Thymus (tissue), 11 donors: ENCODE results near the gene FAM3A. TPM values are rescaled to one million over a fixed set of nuclear protein-coding genes. Genes with fewer than 3 reads are reported as not detected.
"Not testable (repeated sequence)": the region's sequence is repeated elsewhere in the genome, so short reads cannot be mapped to it uniquely, and the experiment has no call there.

Source experiments
- DNase-seq, 9 donors: peaks; one replicate each; pipeline ENCODE4 v3.0.0-alpha.2; 2013; ENCODE audit warnings: low spot score in 9 of 9, low read depth in 6 of 9, missing footprints in 1 of 9
- H3K27ac ChIP-seq, 2 donors: one replicate each; pipeline ENCODE4 v1.5.1; 2013; ENCODE audit warnings: control low read depth in 1 of 2, low read depth in 1 of 2, low read length in 1 of 2, mild to moderate bottlenecking in 1 of 2, moderate library complexity in 1 of 2
- H3K27me3 ChIP-seq, 2 donors: one replicate each; pipeline ENCODE4 v1.5.1; 2013; ENCODE audit warnings: low read length in 1 of 2; ENCODE audit not compliant: control insufficient read depth in 2 of 2, insufficient read depth in 1 of 2
- H3K36me3 ChIP-seq, 2 donors: one replicate each; pipeline ENCODE4 v1.5.1; 2013; ENCODE audit warnings: low read length in 1 of 2, mild to moderate bottlenecking in 1 of 2, moderate library complexity in 1 of 2; ENCODE audit not compliant: control insufficient read depth in 2 of 2, insufficient read depth in 2 of 2
- H3K4me1 ChIP-seq, 2 donors: one replicate each; pipeline ENCODE4 v1.5.1; 2013; ENCODE audit warnings: low read length in 2 of 2; ENCODE audit not compliant: control insufficient read depth in 2 of 2, insufficient read depth in 2 of 2
- H3K4me3 ChIP-seq, 2 donors: one replicate each; pipeline ENCODE4 v1.5.1; 2013; ENCODE audit warnings: low read length in 2 of 2, control low read depth in 1 of 2, mild to moderate bottlenecking in 1 of 2
- H3K9me3 ChIP-seq, 2 donors: one replicate each; pipeline ENCODE4 v1.5.1; 2013; ENCODE audit warnings: low read length in 1 of 2, mild to moderate bottlenecking in 1 of 2; ENCODE audit not compliant: control insufficient read depth in 2 of 2, insufficient read depth in 1 of 2
- WGBS: extraction: QIAGEN DNeasy Blood & Tissue Kit; methylation state at CpG from one replicate; pipeline ENCODE4 v1.1.7; 2013; 5-methylcytosine and 5-hydroxymethylcytosine counted together
- polyA plus RNA-seq: library from polyadenylated mRNA; stranded (reverse); fragments of 200-250 nt; gene quantifications from one replicate; pipeline ENCODE4 v1.2.3, GENCODE V29; 2013
- total RNA-seq: library from RNA; stranded (reverse); fragments of 120-200 nt; gene quantifications from one replicate; pipeline ENCODE4 v1.2.4, GENCODE V29; 2013
- donor health status: healthy.

The FAM3A gene
- total and polyA plus RNA-seq, 2 donors: 18.4 to 73.4 TPM

DNA sequence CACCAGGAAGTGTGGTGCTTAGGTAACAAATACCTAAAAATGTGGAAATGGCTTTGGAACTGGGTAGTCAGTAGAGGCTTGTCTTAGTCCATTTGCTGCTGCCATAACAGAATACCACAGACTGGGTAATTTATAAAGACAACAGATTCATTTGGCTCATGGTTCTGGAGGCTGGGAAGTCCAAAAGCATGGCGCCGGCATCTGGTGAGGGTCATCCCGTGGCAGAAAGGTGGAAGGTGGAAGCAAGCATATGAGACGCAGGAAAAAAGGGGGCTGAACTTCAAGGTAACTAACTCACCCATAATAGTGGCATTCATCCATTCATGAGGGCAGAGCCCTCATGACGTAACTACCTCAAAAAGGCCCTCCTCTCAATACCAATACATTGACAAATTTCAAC is 6.6 kb downstream of the FAM3A start:
- Histone ChIP-seq H3K27ac (no peak overlapping the region), H3K9me3 (peaks cover 0 to 12% of the 10 kb centered on the region in 2 donors), H3K4me3 (no peak overlapping the region), H3K36me3 (peaks cover 19 to 34% of the 10 kb centered on the region in 2 donors), H3K4me1 (peaks cover 5 to 14% of the 10 kb centered on the region in 2 donors), H3K27me3 (no peaks in the 10 kb centered on the region)
- no peak for DNase-seq
- WGBS: over 99% methylated on average over 5 of the region's 5 CpGs

- H3K36me3 ChIP-seq: peaks cover 19 to 34% of the 10 kb centered on the region in 2 donors
- DNase-seq: no peak
- WGBS: 99% methylated on average over 13 of the region's 13 CpGs
- no peaks in the 10 kb centered on the region for H3K27me3 ChIP-seq
- no peak overlapping the region for H3K27ac ChIP-seq
- H3K4me1 ChIP-seq: peaks cover 5 to 14% of the 10 kb centered on the region in 2 donors
- peaks cover 0 to 12% of the 10 kb centered on the region in 2 donors for H3K9me3 ChIP-seq
- H3K4me3 ChIP-seq: no peak overlapping the region
These were observed 7.7 kb downstream of the FAM3A start for GRCh38 chrX:154508384-154508745.

DNA sequence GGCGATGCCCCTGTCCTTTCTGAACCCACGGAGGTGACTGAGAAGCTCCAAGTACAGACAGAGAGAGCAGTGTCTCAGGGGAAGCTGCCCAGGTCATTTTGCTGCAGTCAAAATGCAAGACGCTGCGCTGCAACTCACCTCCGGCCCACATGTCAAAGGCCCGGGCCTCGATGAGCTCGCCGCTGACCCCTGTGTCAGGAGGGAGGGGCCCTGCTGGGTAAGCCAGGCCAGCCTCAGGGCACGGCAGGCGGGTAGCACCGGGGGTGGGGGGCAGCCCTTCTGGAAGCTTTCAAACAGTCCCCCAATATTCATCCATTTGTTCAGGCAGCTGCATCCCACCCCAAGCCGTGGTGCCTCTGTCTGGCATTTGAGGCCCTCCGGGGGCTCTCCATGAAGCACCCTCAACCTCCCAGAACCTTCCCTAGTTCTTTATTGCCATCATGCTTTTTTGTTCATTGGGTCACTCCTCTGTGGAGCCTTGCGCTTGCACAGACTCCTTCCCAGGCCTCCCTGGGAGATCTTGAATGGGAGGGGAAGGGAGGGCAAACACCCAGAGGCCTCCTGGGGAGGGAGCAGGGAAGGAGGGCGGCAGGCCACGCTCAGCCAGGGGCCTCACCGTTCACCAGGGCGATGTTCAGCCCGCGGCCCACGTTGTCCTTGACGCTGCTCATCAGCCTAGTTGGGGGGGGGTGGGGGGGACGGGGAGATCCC is 8.2 kb downstream of the FAM3A start:
- H3K36me3 ChIP-seq: peaks cover 19 to 34% of the 10 kb centered on the region in 2 donors

GRCh38 chrX:154506483-154507332 is 9.3 kb downstream of the FAM3A start:
- Histone ChIP-seq H3K27ac (no peak overlapping the region), H3K9me3 (peaks cover 0 to 12% of the 10 kb centered on the region in 2 donors), H3K36me3 (peaks cover 19 to 31% of the 10 kb centered on the region in 2 donors), H3K4me1 (peaks cover 3 to 7% of the 10 kb centered on the region in 2 donors), H3K4me3 (no peak overlapping the region), H3K27me3 (no peaks in the 10 kb centered on the region)
- DNase-seq: no peak
- WGBS: 98% methylated on average over 37 of the region's 37 CpGs

More for the DNA sequence above, 8.2 kb downstream of the FAM3A start:
- DNase-seq: no peak
- Histone ChIP-seq H3K4me3 (no peak overlapping the region), H3K9me3 (peaks cover 0 to 12% of the 10 kb centered on the region in 2 donors), H3K27ac (no peak overlapping the region), H3K27me3 (no peaks in the 10 kb centered on the region), H3K4me1 (peaks cover 5 to 14% of the 10 kb centered on the region in 2 donors)
- WGBS: 96% methylated on average over 24 of the region's 24 CpGs

GRCh38 chrX:154505734-154506133 is 10.3 kb downstream of the FAM3A start:
- Histone ChIP-seq H3K36me3 (peaks cover 19 to 31% of the 10 kb centered on the region in 2 donors), H3K4me1 (no peaks in the 10 kb centered on the region), H3K9me3 (peaks cover 0 to 12% of the 10 kb centered on the region in 2 donors), H3K27ac (no peak overlapping the region), H3K27me3 (no peaks in the 10 kb centered on the region), H3K4me3 (no peak overlapping the region)
- no peak for DNase-seq
- whole genome bisulfite sequencing: 94% methylated on average over 12 of the region's 12 CpGs

GRCh38 chrX:154502989-154503388 is 13.0 kb downstream of the FAM3A start:
- peaks cover 0 to 6% of the 10 kb centered on the region in 2 donors for H3K9me3 ChIP-seq
- over 99% methylated on average over 3 of the region's 3 CpGs for WGBS

DNA sequence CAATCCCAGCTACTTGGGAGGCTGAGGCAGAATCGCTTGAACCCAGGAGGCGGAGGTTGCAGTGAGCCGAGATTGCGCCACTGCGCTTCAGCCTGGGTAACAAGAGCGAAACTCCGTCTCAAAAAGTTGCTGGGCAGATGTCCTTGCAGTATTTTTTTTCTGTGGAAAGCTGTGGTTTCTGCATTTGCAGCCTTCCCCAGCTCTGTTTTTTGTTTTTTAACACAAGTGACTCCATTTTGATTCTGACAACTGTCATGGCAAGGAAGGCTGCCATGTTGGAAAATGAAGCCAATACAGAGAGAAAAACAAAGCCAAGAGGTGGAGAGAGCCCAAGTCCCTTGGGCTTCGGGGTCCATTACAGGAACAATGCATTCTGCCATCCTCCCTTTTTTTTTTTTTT is 13.9 kb downstream of the FAM3A start:
- DNase-seq: no peak
- no peak overlapping the region for H3K4me3 ChIP-seq
- WGBS: 83% methylated on average over 8 of the region's 8 CpGs
- H3K9me3 ChIP-seq: peaks cover 0 to 6% of the 10 kb centered on the region in 2 donors
- H3K27ac ChIP-seq: no peak overlapping the region
- H3K27me3 ChIP-seq: no peaks in the 10 kb centered on the region
- H3K36me3 ChIP-seq: peaks cover 8 to 15% of the 10 kb centered on the region in 2 donors
- no peaks in the 10 kb centered on the region for H3K4me1 ChIP-seq

More at GRCh38 chrX:154502989-154503388, 13.0 kb downstream of the FAM3A start:
- no peak for DNase-seq
- Histone ChIP-seq H3K4me1 (no peaks in the 10 kb centered on the region), H3K27ac (no peak overlapping the region), H3K4me3 (no peak overlapping the region), H3K36me3 (peaks cover 13 to 19% of the 10 kb centered on the region in 2 donors), H3K27me3 (no peaks in the 10 kb centered on the region)

DNA sequence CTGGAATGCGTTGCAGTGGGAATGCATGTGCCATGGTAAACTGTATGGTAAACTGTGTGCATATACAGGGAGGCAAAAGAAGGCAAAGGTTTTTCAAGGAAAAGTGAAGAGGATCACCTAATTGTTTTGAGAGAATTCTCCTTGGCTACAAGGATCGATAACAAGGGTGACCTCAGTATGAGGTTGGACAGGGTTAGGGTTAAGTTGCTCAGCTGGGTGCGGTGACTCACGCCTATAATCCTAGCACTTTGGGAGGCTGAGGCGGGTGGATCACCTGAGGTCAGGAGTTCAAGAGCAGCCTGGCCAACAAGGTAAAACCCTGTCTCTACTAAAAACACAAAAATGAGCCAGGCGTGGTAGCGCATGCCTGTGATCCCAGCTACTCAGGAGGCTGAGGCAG is 14.6 kb downstream of the FAM3A start:
- WGBS: 94% methylated on average over 7 of the region's 7 CpGs
- H3K36me3 ChIP-seq, H3K27me3 ChIP-seq, H3K27ac ChIP-seq, H3K4me3 ChIP-seq, H3K4me1 ChIP-seq, H3K9me3 ChIP-seq, DNase-seq: not testable (repeated sequence)

DNA sequence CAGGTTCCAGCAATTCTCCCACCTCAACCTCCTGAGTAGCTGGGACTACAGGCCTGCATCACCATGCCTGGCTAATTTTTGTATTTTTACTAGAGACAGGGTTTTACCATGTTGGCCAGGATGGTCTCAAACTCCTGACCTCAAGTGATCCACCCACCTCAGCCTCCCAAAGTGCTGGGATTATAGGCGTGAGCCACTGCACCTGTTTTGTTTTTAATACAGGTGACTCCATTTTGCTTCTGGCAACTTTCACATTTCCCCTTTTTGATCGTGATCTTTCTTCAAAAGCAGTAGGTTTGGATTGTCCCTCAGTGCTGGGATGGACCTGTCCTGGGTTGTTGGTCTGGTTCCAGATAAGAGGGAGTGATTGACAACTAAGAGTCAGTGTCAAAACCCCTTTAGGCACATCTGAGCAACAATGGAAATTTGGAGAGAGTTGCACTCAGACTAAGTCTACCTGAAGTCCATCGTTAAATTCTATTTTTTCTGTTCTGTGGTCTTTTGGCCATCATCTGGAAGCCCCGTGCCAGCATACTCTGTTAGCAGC is 19.4 kb downstream of the FAM3A start:
- 86% methylated on average over 4 of the region's 4 CpGs for WGBS
- not testable (repeated sequence) for H3K4me3 ChIP-seq, DNase-seq, H3K27me3 ChIP-seq, H3K36me3 ChIP-seq, H3K9me3 ChIP-seq, H3K27ac ChIP-seq, H3K4me1 ChIP-seq
